Measurements from ENCODE around the gene NPDC1. TPM values are rescaled to one million over a fixed set of nuclear protein-coding genes. Genes with fewer than 3 reads are reported as not detected.

The NPDC1 gene
- total RNA-seq, 1 experiment from 2014 or later: 44.1 TPM

DNA sequence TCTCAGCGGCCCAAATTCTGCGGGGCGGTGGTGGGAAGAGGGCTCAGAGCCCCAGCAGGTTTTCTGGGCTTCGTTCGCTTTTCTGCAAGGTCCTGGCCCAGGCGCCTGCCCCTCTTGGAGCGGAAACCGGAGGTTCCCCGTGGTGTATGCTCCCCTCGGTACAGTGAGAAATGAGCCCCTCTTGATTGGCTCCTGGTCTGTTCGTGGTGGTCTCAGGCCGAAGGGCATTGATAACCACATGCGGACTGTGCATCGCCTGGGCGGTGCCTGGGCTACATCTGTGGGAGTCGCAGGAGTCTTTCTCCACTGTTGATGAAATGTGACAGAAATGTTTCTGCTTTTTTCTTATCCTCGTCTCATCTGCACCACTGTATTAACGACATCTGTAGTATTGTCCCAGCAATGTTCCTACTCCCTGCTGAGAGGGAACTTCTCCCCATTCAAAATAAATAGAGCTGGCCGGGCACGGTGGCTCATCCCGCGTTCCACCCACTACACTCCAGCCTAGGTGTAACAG lies 41.5 kb upstream of the NPDC1 start:
- no peaks in the 10 kb centered on the region for H3K9me3 ChIP-seq
- peak overlapping the region; percentile 76 for H3K27ac Mint-ChIP-seq (ENCODE audit: unreplicated experiment)

DNA sequence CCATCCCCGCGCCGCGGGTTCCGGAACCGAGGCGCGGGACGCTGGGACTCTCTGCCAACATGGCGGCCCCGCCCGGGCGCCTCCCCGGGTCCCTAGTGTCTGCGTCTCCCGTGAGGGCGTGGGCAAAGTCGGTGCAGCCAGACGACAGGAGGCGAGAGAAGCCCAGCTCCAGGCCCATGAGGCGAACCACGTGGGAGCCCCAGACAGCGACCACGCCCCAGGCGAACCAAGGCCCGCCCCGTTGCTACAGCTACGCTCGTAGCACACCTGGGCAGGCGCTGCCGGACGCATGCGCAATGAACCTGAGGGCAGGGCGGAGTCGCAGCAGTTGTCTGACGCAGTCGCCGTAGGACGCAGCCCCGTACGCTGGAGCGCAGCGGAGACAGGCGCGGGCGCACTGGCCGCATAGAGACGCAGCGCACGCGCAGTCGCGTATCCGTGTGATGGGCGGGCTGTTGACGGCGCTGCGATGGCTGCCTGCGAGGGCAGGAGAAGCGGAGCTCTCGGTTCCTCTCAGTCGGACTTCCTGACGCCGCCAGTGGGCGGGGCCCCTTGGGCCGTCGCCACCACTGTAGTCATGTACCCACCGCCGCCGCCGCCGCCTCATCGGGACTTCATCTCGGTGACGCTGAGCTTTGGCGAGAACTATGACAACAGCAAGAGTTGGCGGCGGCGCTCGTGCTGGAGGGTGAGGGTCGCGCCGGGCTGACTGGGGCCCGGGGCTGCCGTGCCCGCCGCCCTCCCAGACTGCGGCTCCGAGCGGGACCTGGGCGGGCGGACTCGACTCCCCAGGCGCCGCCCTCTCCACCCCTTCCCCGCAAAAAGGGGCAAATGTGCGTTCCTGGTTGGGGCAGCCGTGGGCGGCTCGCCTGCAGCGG lies 40.8 kb upstream of the NPDC1 start, which contains the start of gene MAN1B1:
Gene MAN1B1 (plus strand): TSS at position 455 of the 878 bp plus-strand sequence. CDS start 15 bp downstream, at position 470.
- H3K4me3 Mint-ChIP-seq (ENCODE audit: unreplicated experiment): peak within 1 kb of the TSS; percentile 100
- Histone ChIP-seq H3K4me1 (peaks cover 7% of the 10 kb centered on the region), H3K36me3 (ENCODE audit: control insufficient read depth, insufficient read depth, low read length) (no peaks in the 10 kb centered on the region; the same call in 1 of the 2 replicates), H3K27me3 (replicated peaks; ENCODE audit: control insufficient read depth, insufficient read depth, low read length) (no peaks in the 10 kb centered on the region), H3K9me3 (no peaks in the 10 kb centered on the region), H3K4me3 (ENCODE audit: low read depth, low read length) (peak within 1 kb of the TSS; percentile 75)
- no TSS peak for BruUV-seq (replicated peaks)
- H3K27ac Mint-ChIP-seq (ENCODE audit: unreplicated experiment): peak within 1 kb of the TSS; percentile 100
- TF ChIP-seq, protein P1, sequence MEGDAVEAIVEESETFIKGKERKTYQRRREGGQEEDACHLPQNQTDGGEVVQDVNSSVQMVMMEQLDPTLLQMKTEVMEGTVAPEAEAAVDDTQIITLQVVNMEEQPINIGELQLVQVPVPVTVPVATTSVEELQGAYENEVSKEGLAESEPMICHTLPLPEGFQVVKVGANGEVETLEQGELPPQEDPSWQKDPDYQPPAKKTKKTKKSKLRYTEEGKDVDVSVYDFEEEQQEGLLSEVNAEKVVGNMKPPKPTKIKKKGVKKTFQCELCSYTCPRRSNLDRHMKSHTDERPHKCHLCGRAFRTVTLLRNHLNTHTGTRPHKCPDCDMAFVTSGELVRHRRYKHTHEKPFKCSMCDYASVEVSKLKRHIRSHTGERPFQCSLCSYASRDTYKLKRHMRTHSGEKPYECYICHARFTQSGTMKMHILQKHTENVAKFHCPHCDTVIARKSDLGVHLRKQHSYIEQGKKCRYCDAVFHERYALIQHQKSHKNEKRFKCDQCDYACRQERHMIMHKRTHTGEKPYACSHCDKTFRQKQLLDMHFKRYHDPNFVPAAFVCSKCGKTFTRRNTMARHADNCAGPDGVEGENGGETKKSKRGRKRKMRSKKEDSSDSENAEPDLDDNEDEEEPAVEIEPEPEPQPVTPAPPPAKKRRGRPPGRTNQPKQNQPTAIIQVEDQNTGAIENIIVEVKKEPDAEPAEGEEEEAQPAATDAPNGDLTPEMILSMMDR (IDR thresholded peaks at IDR 0.05; ENCODE audit: insufficient read depth in 1 of 2, low read depth in 1 of 2, low read length in 1 of 2, severe bottlenecking in 1 of 2, unreplicated experiment in 1 of 2): no peak
- ChIA-PET CTCF (interaction anchor here (0.6 to 2.9 kb wide), 23 partner anchors 9 to 393 kb away, joined by 3 to 42 read pairs (median 5); partner anchors contain the start of genes AJM1, CLIC3, NPDC1 and SAPCD2), POLR2A (interaction anchor here (0.5 to 1.8 kb wide), 19 partner anchors 15 to 393 kb away, joined by 3 to 24 read pairs (median 4); partner anchors contain the start of genes NRARP, PAXX, RABL6 and SAPCD2)
- DNase-seq: peak; percentile 99
- intact Hi-C loops (cut with micrococcal nuclease; ENCODE audit: unreplicated experiment): loop anchor here (1.0 kb wide), 1 partner anchor 16 kb away; the partner anchor contains the start of gene SAPCD2
- H3K9me3 Mint-ChIP-seq (ENCODE audit: unreplicated experiment): no peaks in the 10 kb centered on the region
- peaks cover 15% of the 10 kb centered on the region for H3K4me1 Mint-ChIP-seq (ENCODE audit: low read depth, unreplicated experiment)
- peaks cover 22% of the 10 kb centered on the region for H3K36me3 Mint-ChIP-seq (ENCODE audit: insufficient read depth, unreplicated experiment)
- no peaks in the 10 kb centered on the region for H3K27me3 Mint-ChIP-seq (ENCODE audit: insufficient read depth, unreplicated experiment)

More for the DNA sequence above, 41.5 kb upstream of the NPDC1 start:
- TF ChIP-seq, protein P1 (IDR thresholded peaks at IDR 0.05; ENCODE audit: insufficient read depth in 1 of 2, low read depth in 1 of 2, low read length in 1 of 2, severe bottlenecking in 1 of 2, unreplicated experiment in 1 of 2): no peak
- Histone ChIP-seq H3K4me1 (peaks cover 7% of the 10 kb centered on the region), H3K36me3 (ENCODE audit: control insufficient read depth, insufficient read depth, low read length) (no peaks in the 10 kb centered on the region; the same call in 1 of the 2 replicates), H3K4me3 (ENCODE audit: low read depth, low read length) (peak overlapping the region; percentile 75), H3K27me3 (replicated peaks; ENCODE audit: control insufficient read depth, insufficient read depth, low read length) (no peaks in the 10 kb centered on the region)
- Mint-ChIP-seq H3K36me3 (ENCODE audit: insufficient read depth, unreplicated experiment) (peaks cover 21% of the 10 kb centered on the region), H3K4me3 (ENCODE audit: unreplicated experiment) (peak overlapping the region; percentile 100), H3K9me3 (ENCODE audit: unreplicated experiment) (no peaks in the 10 kb centered on the region), H3K4me1 (ENCODE audit: low read depth, unreplicated experiment) (peaks cover 15% of the 10 kb centered on the region), H3K27me3 (ENCODE audit: insufficient read depth, unreplicated experiment) (no peaks in the 10 kb centered on the region)
- ChIA-PET CTCF (interaction anchor here (0.6 to 2.9 kb wide), 10 partner anchors 18 to 205 kb away, joined by 3 to 42 read pairs (median 8); partner anchors contain the start of genes CLIC3, NPDC1 and SAPCD2), POLR2A (interaction anchor here (0.6 to 1.8 kb wide), 10 partner anchors 16 to 187 kb away, joined by 3 to 24 read pairs (median 4); partner anchors contain the start of genes PAXX, SAPCD2, SSNA1 and TPRN)
- DNase-seq: no peak
- BruUV-seq (replicated peaks): no TSS peak
- intact Hi-C loops (cut with micrococcal nuclease; ENCODE audit: unreplicated experiment): no loop called here

Data from Caco-2 (cell line).